Measurements from ENCODE around the gene KRTAP5-6. TPM values are rescaled to one million over a fixed set of nuclear protein-coding genes. Genes with fewer than 3 reads are reported as not detected.

The KRTAP5-6 gene
- total RNA-seq, 1 donor, result not detected

GRCh38 chr11:1705126-1706052 is 8.4 kb downstream of the KRTAP5-6 start:
- DNase-seq (ENCODE audit: low read depth), result peak; percentile 13

DNA sequence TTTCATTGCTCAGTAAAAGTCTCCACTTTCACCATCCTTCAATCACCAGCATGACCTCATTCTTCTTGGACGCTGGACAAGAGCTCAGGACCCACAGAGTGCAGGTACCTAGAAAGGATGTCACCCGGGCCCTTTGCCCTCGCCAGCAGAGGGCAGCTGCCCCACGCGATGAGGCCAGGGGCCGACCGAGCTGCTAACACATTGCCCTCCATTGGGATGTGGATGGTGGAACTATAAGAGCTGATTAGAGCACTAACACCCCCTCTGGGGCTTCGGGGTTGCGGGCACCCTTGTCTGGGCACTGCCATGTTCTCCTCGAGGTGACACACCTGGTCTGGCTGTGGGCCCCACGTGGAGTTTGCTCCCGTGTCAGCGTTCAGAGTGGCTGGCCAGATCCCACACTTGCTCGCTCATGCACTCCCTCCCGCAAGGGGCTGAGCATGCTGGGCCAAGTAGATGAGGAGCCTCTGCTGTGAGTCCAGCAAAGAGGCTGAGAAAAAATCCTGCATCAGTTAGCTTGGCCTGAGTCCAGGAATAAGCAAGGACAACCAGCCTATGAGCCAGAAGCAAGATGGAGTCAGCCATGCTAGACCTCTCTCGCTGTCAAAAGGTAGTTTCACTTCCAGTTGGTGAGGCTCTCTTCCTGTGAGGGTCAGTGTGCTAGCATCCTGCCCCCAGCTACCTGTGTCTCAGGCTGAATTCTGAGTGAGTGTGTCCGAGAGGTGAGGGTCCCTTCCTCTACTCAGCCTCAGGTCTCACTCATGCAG is 9.8 kb downstream of the KRTAP5-6 start:
- TF ChIP-seq, protein P1, sequence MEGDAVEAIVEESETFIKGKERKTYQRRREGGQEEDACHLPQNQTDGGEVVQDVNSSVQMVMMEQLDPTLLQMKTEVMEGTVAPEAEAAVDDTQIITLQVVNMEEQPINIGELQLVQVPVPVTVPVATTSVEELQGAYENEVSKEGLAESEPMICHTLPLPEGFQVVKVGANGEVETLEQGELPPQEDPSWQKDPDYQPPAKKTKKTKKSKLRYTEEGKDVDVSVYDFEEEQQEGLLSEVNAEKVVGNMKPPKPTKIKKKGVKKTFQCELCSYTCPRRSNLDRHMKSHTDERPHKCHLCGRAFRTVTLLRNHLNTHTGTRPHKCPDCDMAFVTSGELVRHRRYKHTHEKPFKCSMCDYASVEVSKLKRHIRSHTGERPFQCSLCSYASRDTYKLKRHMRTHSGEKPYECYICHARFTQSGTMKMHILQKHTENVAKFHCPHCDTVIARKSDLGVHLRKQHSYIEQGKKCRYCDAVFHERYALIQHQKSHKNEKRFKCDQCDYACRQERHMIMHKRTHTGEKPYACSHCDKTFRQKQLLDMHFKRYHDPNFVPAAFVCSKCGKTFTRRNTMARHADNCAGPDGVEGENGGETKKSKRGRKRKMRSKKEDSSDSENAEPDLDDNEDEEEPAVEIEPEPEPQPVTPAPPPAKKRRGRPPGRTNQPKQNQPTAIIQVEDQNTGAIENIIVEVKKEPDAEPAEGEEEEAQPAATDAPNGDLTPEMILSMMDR (IDR thresholded peaks at IDR 0.05; ENCODE audit: insufficient read depth, low read depth, low read length), result peak; percentile 9
- DNase-seq (ENCODE audit: low read depth), result no peak

More at GRCh38 chr11:1705126-1706052, 8.4 kb downstream of the KRTAP5-6 start:
- TF ChIP-seq, protein P1 (IDR thresholded peaks at IDR 0.05; ENCODE audit: insufficient read depth, low read depth, low read length), result no peak
- H3K4me3 ChIP-seq (ENCODE audit: low read depth, low read length), result no peak overlapping the region

GRCh38 chr11:1707751-1708150 is 10.8 kb downstream of the KRTAP5-6 start:
- DNase-seq (ENCODE audit: low read depth), result no peak
- TF ChIP-seq, protein P1 (IDR thresholded peaks at IDR 0.05; ENCODE audit: insufficient read depth, low read depth, low read length), result no peak
- H3K4me3 ChIP-seq (ENCODE audit: low read depth, low read length), result no peak overlapping the region

More for the DNA sequence above, 9.8 kb downstream of the KRTAP5-6 start:
- H3K4me3 ChIP-seq (ENCODE audit: low read depth, low read length), result no peak overlapping the region

GRCh38 chr11:1708716-1709115 is 11.7 kb downstream of the KRTAP5-6 start:
- no peak overlapping the region for H3K4me3 ChIP-seq (ENCODE audit: low read depth, low read length)
- TF ChIP-seq, protein P1 (IDR thresholded peaks at IDR 0.05; ENCODE audit: insufficient read depth, low read depth, low read length), result no peak
- no peak for DNase-seq (ENCODE audit: low read depth)

DNA sequence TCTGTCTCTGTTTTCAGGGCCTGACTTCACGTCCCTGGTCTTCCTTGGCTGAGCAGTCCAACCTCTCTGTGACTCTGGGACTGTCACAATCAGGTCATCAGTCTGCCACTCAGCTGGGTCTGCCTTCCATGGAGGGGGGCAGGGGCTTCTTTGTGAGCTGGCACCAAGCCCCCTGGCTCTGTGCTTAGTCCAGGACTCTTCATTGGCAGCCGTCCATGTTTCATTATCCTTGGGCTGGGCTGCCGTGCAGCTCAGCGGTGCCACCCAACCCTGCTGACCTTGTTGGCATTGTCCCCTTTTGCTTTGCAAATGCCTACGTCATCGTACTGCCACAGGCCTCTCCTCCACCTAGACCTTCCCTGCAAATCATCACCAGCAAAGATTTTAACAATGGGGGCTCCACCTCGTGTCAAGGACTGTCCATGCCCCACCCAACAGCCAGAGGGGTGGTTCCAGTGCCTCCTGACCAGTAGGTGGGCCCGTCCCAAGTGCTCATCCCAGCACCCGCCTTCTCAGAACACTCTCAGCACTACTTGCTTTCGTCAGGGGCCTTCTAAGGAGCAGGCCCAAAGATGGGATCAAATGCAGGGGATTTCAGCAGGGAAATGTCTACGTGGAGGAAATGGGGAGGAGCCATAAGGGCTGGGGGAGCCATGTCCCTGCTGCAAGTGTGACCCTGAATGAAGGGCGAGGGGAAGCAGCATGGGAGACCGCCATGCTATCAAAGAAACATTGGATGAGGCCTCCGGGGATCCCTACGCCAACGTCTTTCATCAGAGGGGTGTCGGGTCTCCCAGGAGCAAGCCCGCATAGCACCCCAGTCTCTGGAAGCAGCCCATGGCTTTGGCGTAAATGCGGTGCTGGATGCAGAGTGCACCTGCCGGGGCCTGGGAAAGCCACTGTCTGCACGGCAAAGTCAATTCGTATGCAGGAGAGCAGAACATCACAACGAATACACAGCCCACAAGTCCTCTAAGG is 18.2 kb downstream of the KRTAP5-6 start:
- H3K4me3 ChIP-seq (ENCODE audit: low read depth, low read length), result no peak overlapping the region
- no peak for DNase-seq (ENCODE audit: low read depth)
- TF ChIP-seq, protein P1 (IDR thresholded peaks at IDR 0.05; ENCODE audit: insufficient read depth, low read depth, low read length), result no peak

DNA sequence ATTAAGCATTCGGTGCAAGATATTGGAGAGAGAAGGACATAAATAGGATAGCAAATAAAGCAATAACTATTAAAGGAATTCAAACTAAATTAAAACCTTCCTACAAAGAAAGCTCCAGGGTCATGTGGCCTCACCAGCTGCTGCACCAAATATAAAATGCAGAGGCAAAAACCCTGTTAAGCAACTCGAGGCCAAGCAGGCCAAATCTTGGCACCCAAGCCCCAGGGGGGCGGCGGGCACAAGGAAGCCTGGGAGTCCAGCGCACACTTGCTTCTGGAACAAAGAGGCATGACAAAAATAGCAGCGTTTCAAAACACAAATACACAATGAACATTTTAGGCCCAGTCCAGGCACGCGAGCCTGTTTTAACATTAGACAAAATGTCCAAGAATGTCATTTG is 20.8 kb downstream of the KRTAP5-6 start:
- no peak for DNase-seq (ENCODE audit: low read depth)
- TF ChIP-seq, protein P1 (IDR thresholded peaks at IDR 0.05; ENCODE audit: insufficient read depth, low read depth, low read length), result no peak
- no peak overlapping the region for H3K4me3 ChIP-seq (ENCODE audit: low read depth, low read length)
